Measurements from ENCODE around the gene WDFY1. TPM values are rescaled to one million over a fixed set of nuclear protein-coding genes. Genes with fewer than 3 reads are reported as not detected.

WDFY1 gene
- total and polyA plus RNA-seq, 12 donors: 7.8 to 45.2 (median 32.5) TPM

GRCh38 chr2:223888251-223888650 is 56.9 kb downstream of the WDFY1 start:
- no peak for DNase-seq
- Histone ChIP-seq H3K9me3 (replicated peaks in 1 of 3) (no peaks in the 10 kb centered on the region), H3K27ac (no peak overlapping the region), H3K4me3 (no peak overlapping the region), H3K27me3 (no peaks in the 10 kb centered on the region), H3K4me1 (replicated peaks in 1 of 2) (no peaks in the 10 kb centered on the region), H3K36me3 (replicated peaks in 1 of 2) (peaks cover 0 to 23% of the 10 kb centered on the region in 2 donors)
- WGBS, 4 donors: 89 to 99% (median 98%) methylated on average over 2 of the region's 2 CpGs
- intact Hi-C loops (cut with DNase I): no loop called here
- TF ChIP-seq POLR2A (IDR thresholded peaks at IDR 0.05): no peak
- no peak for TF ChIP-seq CTCF (IDR thresholded peaks at IDR 0.05)

DNA sequence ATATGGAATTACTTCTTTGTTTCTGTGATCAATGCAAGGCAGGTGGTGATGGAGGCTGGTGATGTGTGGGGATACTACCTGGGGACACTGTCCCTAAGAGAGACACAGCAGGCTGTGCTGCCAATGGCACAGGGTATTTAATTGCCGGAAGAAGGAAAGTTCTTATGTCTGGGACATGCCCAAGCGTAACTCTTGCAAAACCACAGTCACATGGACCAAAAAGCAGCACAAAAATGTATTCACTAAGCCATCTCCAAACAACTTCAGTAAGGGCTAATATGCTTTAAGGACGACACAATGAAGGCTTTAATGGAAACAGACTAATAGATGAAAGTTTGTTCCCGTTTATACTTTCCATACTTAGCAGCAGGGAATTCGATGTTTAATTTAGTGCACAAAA is 58.0 kb downstream of the WDFY1 start:
- Histone ChIP-seq H3K9me3 (replicated peaks in 1 of 3) (no peaks in the 10 kb centered on the region), H3K36me3 (replicated peaks in 1 of 2) (peaks cover 0 to 22% of the 10 kb centered on the region in 2 donors), H3K27ac (no peak overlapping the region), H3K4me1 (replicated peaks in 1 of 2) (no peaks in the 10 kb centered on the region), H3K4me3 (no peak overlapping the region), H3K27me3 (no peaks in the 10 kb centered on the region)
- WGBS, 4 donors: 82 to 88% (median 85%) methylated on average over 5 of the region's 5 CpGs
- intact Hi-C loops (cut with DNase I): no loop called here
- DNase-seq: no peak
- TF ChIP-seq CTCF (IDR thresholded peaks at IDR 0.05) (no peak), POLR2A (IDR thresholded peaks at IDR 0.05) (no peak)

GRCh38 chr2:223886726-223887125 is 58.4 kb downstream of the WDFY1 start:
- Histone ChIP-seq H3K27me3 (no peaks in the 10 kb centered on the region), H3K36me3 (replicated peaks in 1 of 2) (peaks cover 0 to 23% of the 10 kb centered on the region in 2 donors), H3K9me3 (replicated peaks in 1 of 3) (no peaks in the 10 kb centered on the region), H3K27ac (no peak overlapping the region), H3K4me3 (no peak overlapping the region), H3K4me1 (replicated peaks in 1 of 2) (no peaks in the 10 kb centered on the region)
- intact Hi-C loops (cut with DNase I): no loop called here
- DNase-seq: no peak
- no peak for TF ChIP-seq CTCF (IDR thresholded peaks at IDR 0.05)
- no peak for TF ChIP-seq POLR2A (IDR thresholded peaks at IDR 0.05)
- WGBS, 4 donors: 0 to 3% (median 1%) methylated on average over 2 of the region's 2 CpGs

GRCh38 chr2:223884399-223884798 is 60.7 kb downstream of the WDFY1 start:
- intact Hi-C loops (cut with DNase I): no loop called here
- no peak for TF ChIP-seq POLR2A (IDR thresholded peaks at IDR 0.05)
- no peak for TF ChIP-seq CTCF (IDR thresholded peaks at IDR 0.05)
- Histone ChIP-seq H3K4me1 (replicated peaks in 1 of 2) (no peaks in the 10 kb centered on the region), H3K36me3 (replicated peaks in 1 of 2) (peaks cover 0 to 40% of the 10 kb centered on the region in 2 donors), H3K27me3 (no peaks in the 10 kb centered on the region), H3K9me3 (replicated peaks in 1 of 3) (no peaks in the 10 kb centered on the region), H3K27ac (no peak overlapping the region), H3K4me3 (no peak overlapping the region)
- DNase-seq: no peak
- 75 to 87% (median 82%) methylated on average over 3 of the region's 3 CpGs for WGBS, 4 donors

Data from adrenal gland (tissue), 12 donors.